HepG2 (cell line): Measurements from ENCODE around the gene ZG16. TPM values are rescaled to one million over a fixed set of nuclear protein-coding genes. Genes with fewer than 3 reads are reported as not detected.

ENCODE experiments used
- ARHGAP35 ChIP-seq: sonication (generic); formaldehyde crosslinking; IDR thresholded peaks from 2 replicates; pipeline ENCODE4 v1.9.0; 2022; ENCODE audit warnings: mild to moderate bottlenecking, inconsistent platforms, moderate library complexity, missing genetic modification reagents, borderline replicate concordance
- BORCS8-MEF2B ChIP-seq: sonication (generic); formaldehyde crosslinking; IDR thresholded peaks from 2 replicates; pipeline ENCODE4 v1.8.0; 2022; ENCODE audit warnings: mild to moderate bottlenecking, missing genetic modification reagents
- CREBL2 ChIP-seq: sonication (generic); formaldehyde crosslinking; IDR thresholded peaks from 2 replicates; pipeline ENCODE4 v1.8.1; 2023; ENCODE audit warnings: missing genetic modification reagents, mild to moderate bottlenecking, borderline replicate concordance
- KLF9 ChIP-seq: IDR thresholded peaks from 2 replicates; pipeline ENCODE4 v1.6.1; 2016; ENCODE audit warnings: low read depth
- MYPOP ChIP-seq: sonication (generic); formaldehyde crosslinking; IDR thresholded peaks from 2 replicates; pipeline ENCODE4 v1.8.1; 2023; ENCODE audit warnings: mild to moderate bottlenecking, moderate library complexity, missing genetic modification reagents
- NCOA2 ChIP-seq: sonication (generic); formaldehyde crosslinking; IDR thresholded peaks from 2 replicates; pipeline ENCODE4 v1.8.0; 2022; ENCODE audit warnings: inconsistent platforms
- NRL ChIP-seq: sonication (generic); formaldehyde crosslinking; IDR thresholded peaks from 2 replicates; pipeline ENCODE4 v1.5.0; 2020; ENCODE audit warnings: missing genetic modification reagents, mild to moderate bottlenecking, moderate library complexity, borderline replicate concordance
- PCBP2 ChIP-seq: fragments of 200-400 bp; formaldehyde crosslinking; optimal IDR thresholded peaks from 2 replicates; pipeline ENCODE3; 2018; ENCODE audit warnings: low read length, low read depth; ENCODE audit not compliant: poor library complexity, severe bottlenecking
- TCF7L2 ChIP-seq: IDR thresholded peaks from 2 replicates; pipeline ENCODE4 v1.6.1; 2011; ENCODE audit warnings: mild to moderate bottlenecking, low read depth, low read length, moderate library complexity
- ZNF503 ChIP-seq: sonication (generic); formaldehyde crosslinking; IDR thresholded peaks from 2 replicates; pipeline ENCODE4 v1.4.0; 2020; ENCODE audit warnings: missing genetic modification reagents
- ZNF597 ChIP-seq: sonication (generic); formaldehyde crosslinking; IDR thresholded peaks from 2 replicates; pipeline ENCODE4 v1.5.0; 2020; ENCODE audit warnings: missing genetic modification reagents
- ZNF768 ChIP-seq: sonication (generic); formaldehyde crosslinking; IDR thresholded peaks from 2 replicates; pipeline ENCODE4 v1.4.0; 2020; ENCODE audit warnings: missing genetic modification reagents
- ZNF788 ChIP-seq: sonication (generic); formaldehyde crosslinking; IDR thresholded peaks from 2 replicates; pipeline ENCODE4 v1.5.0; 2020; ENCODE audit warnings: mild to moderate bottlenecking, missing genetic modification reagents, borderline replicate concordance
- ZSCAN21 ChIP-seq: sonication (generic); formaldehyde crosslinking; IDR thresholded peaks from 2 replicates; pipeline ENCODE4 v1.8.0; 2022; ENCODE audit warnings: mild to moderate bottlenecking, missing genetic modification reagents, moderate library complexity, borderline replicate concordance
- ZZZ3 ChIP-seq: sonication (generic); formaldehyde crosslinking; IDR thresholded peaks from 2 replicates; pipeline ENCODE4 v1.4.0; 2020; ENCODE audit warnings: missing genetic modification reagents, mild to moderate bottlenecking, borderline replicate concordance
- polyA plus RNA-seq, 8 experiments: library from polyadenylated mRNA; depleted of rRNA in 3 of 8; stranded (reverse) in 7 of 8; unstranded in 1 of 8; fragments of >200 nt; fragmentation: Illumina TruSeq in 4 of 8; extraction: Trizol in 4 of 8; gene quantifications; 2 replicates each; pipeline versions ENCODE4 v1.2.1 to v1.2.3, GENCODE V29; 2011 to 2016; ENCODE audit warnings: low read depth in 4 of 8, missing spikeins in 1 of 8, mixed read lengths in 1 of 8; ENCODE audit not compliant: insufficient read depth in 1 of 8
- total RNA-seq, 5 experiments: library from RNA; depleted of rRNA; stranded (reverse); fragments of >200 nt; fragmentation: Illumina TruSeq; extraction: Trizol; gene quantifications; 2 replicates each; pipeline ENCODE4 v1.2.3, GENCODE V29; 2016; ENCODE audit warnings: low read depth in 1 of 5
- TF ChIP-seq, protein P1 (sequence below): sonication (generic); formaldehyde crosslinking; IDR thresholded peaks from 2 replicates; pipeline ENCODE4 v1.4.0; 2020; ENCODE audit warnings: mild to moderate bottlenecking, missing genetic modification reagents, borderline replicate concordance
- TF ChIP-seq, protein P2 (sequence below): sonication (generic); formaldehyde crosslinking; IDR thresholded peaks from 2 replicates; pipeline ENCODE4 v1.5.0; 2020; ENCODE audit warnings: missing genetic modification reagents
- TF ChIP-seq, protein P3 (sequence below): sonication (generic); formaldehyde crosslinking; IDR thresholded peaks from 2 replicates; pipeline ENCODE4 v1.4.0; 2020; ENCODE audit warnings: missing genetic modification reagents
- TF ChIP-seq, protein P4 (sequence below): sonication (generic); formaldehyde crosslinking; IDR thresholded peaks from 2 replicates; pipeline ENCODE4 v1.9.0; 2021; ENCODE audit warnings: missing genetic modification reagents, borderline replicate concordance

ZG16 gene
- total and polyA plus RNA-seq, 2 of the 13 experiments (the other 11 are each of a cell fraction or from before 2014, with no cell fraction given), result 0.04 to 0.07 TPM

DNA sequence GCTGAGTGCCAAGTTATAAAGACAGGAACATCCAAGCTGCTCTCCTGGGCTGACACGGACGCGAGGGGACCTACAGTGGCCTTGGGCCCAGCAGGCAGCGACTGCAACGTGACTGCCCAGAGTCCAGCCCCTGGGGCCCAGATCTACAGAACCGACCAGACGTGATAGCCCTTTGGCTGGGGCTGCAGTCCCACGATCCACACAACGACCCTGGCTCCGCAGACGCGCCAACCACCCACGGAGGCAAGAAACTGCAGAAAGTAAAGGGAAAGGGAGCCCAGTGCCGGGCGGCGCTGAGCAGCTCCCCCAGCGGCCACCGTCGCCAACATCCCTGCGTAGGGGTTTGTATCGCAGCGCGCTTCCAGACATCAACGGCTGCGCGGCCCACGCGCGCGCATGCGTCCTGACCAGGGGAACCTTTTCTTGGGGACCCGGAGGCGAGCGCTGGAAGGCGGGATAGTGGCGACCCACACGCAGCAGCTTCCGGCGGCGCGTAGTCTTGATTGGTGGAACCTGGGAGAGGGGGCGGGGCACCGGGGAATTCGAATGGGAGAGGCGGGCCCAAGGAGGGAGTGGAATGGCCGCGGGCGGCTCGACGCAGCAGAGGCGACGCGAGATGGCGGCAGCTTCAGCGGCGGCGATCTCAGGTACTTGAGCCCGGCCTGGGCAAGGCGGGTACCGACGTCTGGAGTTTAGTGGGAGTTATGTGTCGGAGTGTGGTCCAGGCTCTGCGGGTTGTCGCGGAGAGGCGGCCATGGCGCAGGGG, 12.3 kb downstream of the ZG16 start, which contains the start of gene KIF22 (continued):
- TF ChIP-seq, protein P1, sequence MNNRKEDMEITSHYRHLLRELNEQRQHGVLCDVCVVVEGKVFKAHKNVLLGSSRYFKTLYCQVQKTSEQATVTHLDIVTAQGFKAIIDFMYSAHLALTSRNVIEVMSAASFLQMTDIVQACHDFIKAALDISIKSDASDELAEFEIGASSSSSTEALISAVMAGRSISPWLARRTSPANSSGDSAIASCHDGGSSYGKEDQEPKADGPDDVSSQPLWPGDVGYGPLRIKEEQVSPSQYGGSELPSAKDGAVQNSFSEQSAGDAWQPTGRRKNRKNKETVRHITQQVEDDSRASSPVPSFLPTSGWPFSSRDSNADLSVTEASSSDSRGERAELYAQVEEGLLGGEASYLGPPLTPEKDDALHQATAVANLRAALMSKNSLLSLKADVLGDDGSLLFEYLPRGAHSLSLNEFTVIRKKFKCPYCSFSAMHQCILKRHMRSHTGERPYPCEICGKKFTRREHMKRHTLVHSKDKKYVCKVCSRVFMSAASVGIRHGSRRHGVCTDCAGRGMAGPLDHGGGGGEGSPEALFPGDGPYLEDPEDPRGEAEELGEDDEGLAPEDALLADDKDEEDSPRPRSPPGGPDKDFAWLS (CRISPR knock-in tag), result no peak
- TF ChIP-seq ZNF768 (CRISPR knock-in tag) (peak; percentile 72), BORCS8-MEF2B (CRISPR knock-in tag) (peak; percentile 95), ZNF503 (no peak), NRL (peak; percentile 95; the same call in 1 of the 2 replicates), NCOA2 (CRISPR knock-in tag) (peak; percentile 14; the same call in 1 of the 2 replicates), TCF7L2 (no peak), CREBL2 (CRISPR knock-in tag) (peak; percentile 27; the same call in 1 of the 2 replicates), ZSCAN21 (CRISPR knock-in tag) (peak; percentile 61), KLF9 (CRISPR knock-in tag) (peak; percentile 89), ZNF597 (CRISPR knock-in tag) (no peak), ARHGAP35 (peak; percentile 86), ZZZ3 (peak; percentile 87), MYPOP (CRISPR knock-in tag) (peak; percentile 90), PCBP2 (no peak), ZNF788 (CRISPR knock-in tag) (peak; percentile 93; the same call in 1 of the 2 replicates)
- TF ChIP-seq, protein P2, sequence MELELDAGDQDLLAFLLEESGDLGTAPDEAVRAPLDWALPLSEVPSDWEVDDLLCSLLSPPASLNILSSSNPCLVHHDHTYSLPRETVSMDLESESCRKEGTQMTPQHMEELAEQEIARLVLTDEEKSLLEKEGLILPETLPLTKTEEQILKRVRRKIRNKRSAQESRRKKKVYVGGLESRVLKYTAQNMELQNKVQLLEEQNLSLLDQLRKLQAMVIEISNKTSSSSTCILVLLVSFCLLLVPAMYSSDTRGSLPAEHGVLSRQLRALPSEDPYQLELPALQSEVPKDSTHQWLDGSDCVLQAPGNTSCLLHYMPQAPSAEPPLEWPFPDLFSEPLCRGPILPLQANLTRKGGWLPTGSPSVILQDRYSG (CRISPR knock-in tag), result no peak; the same call in none of the 2 replicates
- TF ChIP-seq, protein P3, sequence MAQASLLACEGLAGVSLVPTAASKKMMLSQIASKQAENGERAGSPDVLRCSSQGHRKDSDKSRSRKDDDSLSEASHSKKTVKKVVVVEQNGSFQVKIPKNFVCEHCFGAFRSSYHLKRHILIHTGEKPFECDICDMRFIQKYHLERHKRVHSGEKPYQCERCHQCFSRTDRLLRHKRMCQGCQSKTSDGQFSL, result peak; percentile 34; the same call in 1 of the 2 replicates
- TF ChIP-seq, protein P4, sequence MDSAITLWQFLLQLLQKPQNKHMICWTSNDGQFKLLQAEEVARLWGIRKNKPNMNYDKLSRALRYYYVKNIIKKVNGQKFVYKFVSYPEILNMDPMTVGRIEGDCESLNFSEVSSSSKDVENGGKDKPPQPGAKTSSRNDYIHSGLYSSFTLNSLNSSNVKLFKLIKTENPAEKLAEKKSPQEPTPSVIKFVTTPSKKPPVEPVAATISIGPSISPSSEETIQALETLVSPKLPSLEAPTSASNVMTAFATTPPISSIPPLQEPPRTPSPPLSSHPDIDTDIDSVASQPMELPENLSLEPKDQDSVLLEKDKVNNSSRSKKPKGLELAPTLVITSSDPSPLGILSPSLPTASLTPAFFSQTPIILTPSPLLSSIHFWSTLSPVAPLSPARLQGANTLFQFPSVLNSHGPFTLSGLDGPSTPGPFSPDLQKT (CRISPR knock-in tag), result 0 out of 2 replicates have a peak, but pooled peaks have one; percentile 30
